Neural cell (in vitro differentiated cells): ENCODE measurements around the gene LUZP1.
A peak's percentile ranks its signal among the peaks of the same experiment; 100 is the strongest.

ENCODE experiments used
- EP300 ChIP-seq: fragments of 450-650 bp; conservative IDR thresholded peaks from 2 replicates; pipeline ENCODE4 v1.6.1; 2014; ENCODE audit warnings: antibody characterized with exemption, mild to moderate bottlenecking, moderate library complexity; ENCODE audit not compliant: poor library complexity, severe bottlenecking
- EZH2 ChIP-seq: fragments of 200-600, 300-800 bp; shearing (Covaris generic), sonication (generic); IDR thresholded peaks from 2 replicates; pipeline ENCODE4 v1.6.1; 2014; ENCODE audit warnings: antibody characterized with exemption, low read length, borderline replicate concordance, mild to moderate bottlenecking; ENCODE audit not compliant: insufficient read depth, poor library complexity, severe bottlenecking
- MXI1 ChIP-seq: fragments of 450-650 bp; conservative IDR thresholded peaks from 2 replicates; pipeline ENCODE4 v1.6.1; 2014; ENCODE audit warnings: antibody characterized with exemption, mild to moderate bottlenecking; ENCODE audit not compliant: poor library complexity, severe bottlenecking
- POLR2AphosphoS5 ChIP-seq: IDR thresholded peaks from 2 replicates; pipeline ENCODE4 v1.6.1; 2012
- RAD21 ChIP-seq: fragments of 450-650 bp; conservative IDR thresholded peaks from 2 replicates; pipeline ENCODE4 v1.6.1; 2014; ENCODE audit warnings: antibody characterized with exemption, mild to moderate bottlenecking, moderate library complexity
- SMC3 ChIP-seq: fragments of 450-650 bp; conservative IDR thresholded peaks from 2 replicates; pipeline ENCODE4 v1.6.1; 2014; ENCODE audit warnings: antibody characterized with exemption, mild to moderate bottlenecking, moderate library complexity; ENCODE audit not compliant: poor library complexity
- TAF1 ChIP-seq: IDR thresholded peaks from 2 replicates; pipeline ENCODE4 v1.6.1; 2012; ENCODE audit warnings: low read depth
- TF ChIP-seq, protein P1 (sequence below): fragments of 450-650 bp; IDR thresholded peaks from 2 replicates; pipeline ENCODE4 v1.5.1; 2014; ENCODE audit warnings: antibody characterized with exemption, mild to moderate bottlenecking, moderate library complexity; ENCODE audit not compliant: poor library complexity, severe bottlenecking
- TF ChIP-seq, protein P2 (sequence below): IDR thresholded peaks from 2 replicates; pipeline ENCODE4 v1.6.1; 2012; ENCODE audit warnings: borderline replicate concordance

DNA sequence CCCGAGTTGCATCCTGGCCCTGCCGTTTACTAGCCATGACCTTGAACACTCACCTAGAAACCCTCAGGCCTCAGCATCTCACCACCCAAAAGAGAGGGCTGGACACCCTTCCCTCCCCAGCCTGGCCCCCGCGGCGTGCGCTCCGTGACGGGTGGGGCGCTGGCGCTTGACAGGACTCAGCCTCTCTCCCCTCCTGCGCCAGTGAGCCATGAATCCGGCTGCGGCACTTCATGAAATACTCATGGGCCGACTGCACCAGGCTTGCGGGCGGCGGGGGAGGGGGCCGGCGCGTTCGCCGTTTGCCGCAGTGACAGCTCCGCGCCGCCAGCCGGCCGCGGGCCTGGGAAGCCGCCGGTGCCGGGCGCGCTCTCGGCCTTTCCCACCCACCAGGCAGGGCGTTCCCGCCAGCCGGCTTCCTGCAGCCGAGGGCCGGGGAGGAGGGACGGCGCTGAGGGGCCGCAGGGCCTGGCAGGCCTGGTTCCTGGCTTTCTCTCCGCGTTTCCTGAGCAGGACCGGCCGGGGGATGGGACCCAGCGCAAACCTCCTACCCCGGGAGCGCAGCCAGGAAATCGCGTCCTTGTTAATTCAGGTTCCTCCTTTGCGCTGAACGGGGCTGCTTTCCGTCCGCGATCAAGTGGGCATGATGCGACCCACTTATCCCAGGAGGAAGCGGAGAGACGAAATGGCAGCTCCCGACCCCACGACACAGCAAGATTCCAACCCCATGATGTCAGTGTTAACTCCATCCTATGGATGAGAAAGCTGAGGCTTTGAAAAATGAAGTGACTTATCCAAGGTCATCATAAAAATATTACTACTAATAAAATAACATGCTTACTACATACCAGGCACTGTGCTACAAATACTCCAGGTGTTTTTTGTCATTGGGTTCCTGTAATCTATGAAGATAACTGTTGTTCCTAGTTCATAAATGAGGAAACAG, 9.1 kb upstream of the LUZP1 start:
- TF ChIP-seq, protein P1, sequence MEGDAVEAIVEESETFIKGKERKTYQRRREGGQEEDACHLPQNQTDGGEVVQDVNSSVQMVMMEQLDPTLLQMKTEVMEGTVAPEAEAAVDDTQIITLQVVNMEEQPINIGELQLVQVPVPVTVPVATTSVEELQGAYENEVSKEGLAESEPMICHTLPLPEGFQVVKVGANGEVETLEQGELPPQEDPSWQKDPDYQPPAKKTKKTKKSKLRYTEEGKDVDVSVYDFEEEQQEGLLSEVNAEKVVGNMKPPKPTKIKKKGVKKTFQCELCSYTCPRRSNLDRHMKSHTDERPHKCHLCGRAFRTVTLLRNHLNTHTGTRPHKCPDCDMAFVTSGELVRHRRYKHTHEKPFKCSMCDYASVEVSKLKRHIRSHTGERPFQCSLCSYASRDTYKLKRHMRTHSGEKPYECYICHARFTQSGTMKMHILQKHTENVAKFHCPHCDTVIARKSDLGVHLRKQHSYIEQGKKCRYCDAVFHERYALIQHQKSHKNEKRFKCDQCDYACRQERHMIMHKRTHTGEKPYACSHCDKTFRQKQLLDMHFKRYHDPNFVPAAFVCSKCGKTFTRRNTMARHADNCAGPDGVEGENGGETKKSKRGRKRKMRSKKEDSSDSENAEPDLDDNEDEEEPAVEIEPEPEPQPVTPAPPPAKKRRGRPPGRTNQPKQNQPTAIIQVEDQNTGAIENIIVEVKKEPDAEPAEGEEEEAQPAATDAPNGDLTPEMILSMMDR, result peak; percentile 46
- TF ChIP-seq EZH2 (no peak), TAF1 (peak; percentile 44), POLR2AphosphoS5 (peak; percentile 30), EP300 (peak; percentile 46), SMC3 (peak; percentile 39), RAD21 (peak; percentile 20), MXI1 (peak; percentile 53)
- TF ChIP-seq, protein P2, sequence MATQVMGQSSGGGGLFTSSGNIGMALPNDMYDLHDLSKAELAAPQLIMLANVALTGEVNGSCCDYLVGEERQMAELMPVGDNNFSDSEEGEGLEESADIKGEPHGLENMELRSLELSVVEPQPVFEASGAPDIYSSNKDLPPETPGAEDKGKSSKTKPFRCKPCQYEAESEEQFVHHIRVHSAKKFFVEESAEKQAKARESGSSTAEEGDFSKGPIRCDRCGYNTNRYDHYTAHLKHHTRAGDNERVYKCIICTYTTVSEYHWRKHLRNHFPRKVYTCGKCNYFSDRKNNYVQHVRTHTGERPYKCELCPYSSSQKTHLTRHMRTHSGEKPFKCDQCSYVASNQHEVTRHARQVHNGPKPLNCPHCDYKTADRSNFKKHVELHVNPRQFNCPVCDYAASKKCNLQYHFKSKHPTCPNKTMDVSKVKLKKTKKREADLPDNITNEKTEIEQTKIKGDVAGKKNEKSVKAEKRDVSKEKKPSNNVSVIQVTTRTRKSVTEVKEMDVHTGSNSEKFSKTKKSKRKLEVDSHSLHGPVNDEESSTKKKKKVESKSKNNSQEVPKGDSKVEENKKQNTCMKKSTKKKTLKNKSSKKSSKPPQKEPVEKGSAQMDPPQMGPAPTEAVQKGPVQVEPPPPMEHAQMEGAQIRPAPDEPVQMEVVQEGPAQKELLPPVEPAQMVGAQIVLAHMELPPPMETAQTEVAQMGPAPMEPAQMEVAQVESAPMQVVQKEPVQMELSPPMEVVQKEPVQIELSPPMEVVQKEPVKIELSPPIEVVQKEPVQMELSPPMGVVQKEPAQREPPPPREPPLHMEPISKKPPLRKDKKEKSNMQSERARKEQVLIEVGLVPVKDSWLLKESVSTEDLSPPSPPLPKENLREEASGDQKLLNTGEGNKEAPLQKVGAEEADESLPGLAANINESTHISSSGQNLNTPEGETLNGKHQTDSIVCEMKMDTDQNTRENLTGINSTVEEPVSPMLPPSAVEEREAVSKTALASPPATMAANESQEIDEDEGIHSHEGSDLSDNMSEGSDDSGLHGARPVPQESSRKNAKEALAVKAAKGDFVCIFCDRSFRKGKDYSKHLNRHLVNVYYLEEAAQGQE, result no peak
